WTC11 (cell line): ENCODE results near the gene RPL19. TPM values are rescaled to one million over a fixed set of nuclear protein-coding genes. Genes with fewer than 3 reads are reported as not detected.

Experiments used
- ATAC-seq: fragments of 200-7000 bp; cut with Tn5 transposase; 2 replicates; pipeline ENCODE4 v1.10.0; 2021; ENCODE audit warnings: mild to moderate bottlenecking, moderate library complexity
- CTCF ChIA-PET: fragments of 300-600 bp; sonication (Branson Sonifier 250); formaldehyde crosslinking; loops from one replicate; lab custom pipeline; 2021; ENCODE audit warnings: antibody characterized with exemption; lab: Charles Lee
- POLR2A ChIA-PET: fragments of 350-600 bp; sonication (Branson Sonifier 250); formaldehyde crosslinking; loops from one replicate; lab custom pipeline; 2021; ENCODE audit warnings: antibody characterized with exemption; lab: Charles Lee
- DNase-seq: peaks from one replicate; pipeline ENCODE4 v3.0.0; 2021; ENCODE audit warnings: low spot score
- H3K27ac Mint-ChIP-seq: 2 replicates; pipeline ENCODE4 v1.8.0; 2021; ENCODE audit warnings: mixed read lengths
- H3K27me3 Mint-ChIP-seq: 2 replicates; pipeline ENCODE4 v1.8.0; 2021; ENCODE audit warnings: low read depth, mild to moderate bottlenecking, moderate library complexity, mixed read lengths
- H3K36me3 Mint-ChIP-seq: 2 replicates; pipeline ENCODE4 v1.8.0; 2021; ENCODE audit warnings: mixed read lengths
- H3K4me1 Mint-ChIP-seq: 2 replicates; pipeline ENCODE4 v1.8.0; 2022; ENCODE audit warnings: mixed read lengths
- H3K4me3 Mint-ChIP-seq: 2 replicates; pipeline ENCODE4 v1.8.0; 2021; ENCODE audit warnings: mild to moderate bottlenecking, moderate library complexity, mixed read lengths
- H3K9me3 Mint-ChIP-seq: 2 replicates; pipeline ENCODE4 v1.8.0; 2021; ENCODE audit warnings: mixed read lengths
- AFF4 ChIP-seq: sonication (generic); formaldehyde crosslinking; IDR thresholded peaks from 2 replicates; pipeline ENCODE4 v1.8.1; 2023; ENCODE audit warnings: mild to moderate bottlenecking, missing genetic modification reagents, borderline replicate concordance
- CBFB ChIP-seq: sonication (generic); formaldehyde crosslinking; IDR thresholded peaks from 2 replicates; pipeline ENCODE4 v1.8.1; 2022; ENCODE audit warnings: mild to moderate bottlenecking, low read depth, missing genetic modification reagents
- FOXK1 ChIP-seq: sonication (generic); formaldehyde crosslinking; IDR thresholded peaks from 2 replicates; pipeline ENCODE4 v1.8.0; 2022; ENCODE audit warnings: mild to moderate bottlenecking, moderate library complexity, missing genetic modification reagents
- ZNF416 ChIP-seq: fragments of 250-450 bp; sonication (Bioruptor Pico); IDR thresholded peaks from 2 replicates; pipeline ENCODE4 v1.9.0; 2021; ENCODE audit warnings: mild to moderate bottlenecking, inconsistent platforms
- total RNA-seq: library from RNA; stranded (reverse); gene quantifications from 3 replicates; pipeline ENCODE4 v1.2.3, GENCODE V29; 2021
- TF ChIP-seq, protein P1 (sequence below): fragments of 250-450 bp; sonication (Bioruptor Pico); IDR thresholded peaks from 2 replicates; pipeline ENCODE4 v1.9.0; 2021; ENCODE audit warnings: mild to moderate bottlenecking, borderline replicate concordance
- TF ChIP-seq, protein P2 (sequence below): sonication (generic); formaldehyde crosslinking; IDR thresholded peaks from 2 replicates; pipeline ENCODE4 v1.8.1; 2022; ENCODE audit warnings: mild to moderate bottlenecking, missing genetic modification reagents, moderate library complexity, borderline replicate concordance
- TF ChIP-seq, protein P3 (sequence below): sonication (generic); formaldehyde crosslinking; IDR thresholded peaks from 2 replicates; pipeline ENCODE4 v1.8.0; 2022; ENCODE audit warnings: mild to moderate bottlenecking, missing genetic modification reagents
- TF ChIP-seq, protein P4 (sequence below): sonication (generic); formaldehyde crosslinking; IDR thresholded peaks from 2 replicates; pipeline ENCODE4 v1.8.0; 2022; ENCODE audit warnings: mild to moderate bottlenecking, missing genetic modification reagents
- TF ChIP-seq, protein P5 (sequence below): sonication (generic); formaldehyde crosslinking; IDR thresholded peaks from 2 replicates; pipeline ENCODE4 v1.8.1; 2022; ENCODE audit warnings: low read depth, mild to moderate bottlenecking, moderate library complexity, missing genetic modification reagents, borderline replicate concordance

The RPL19 gene
- total RNA-seq, 1 experiment from 2014 or later, result 1,970 TPM

DNA sequence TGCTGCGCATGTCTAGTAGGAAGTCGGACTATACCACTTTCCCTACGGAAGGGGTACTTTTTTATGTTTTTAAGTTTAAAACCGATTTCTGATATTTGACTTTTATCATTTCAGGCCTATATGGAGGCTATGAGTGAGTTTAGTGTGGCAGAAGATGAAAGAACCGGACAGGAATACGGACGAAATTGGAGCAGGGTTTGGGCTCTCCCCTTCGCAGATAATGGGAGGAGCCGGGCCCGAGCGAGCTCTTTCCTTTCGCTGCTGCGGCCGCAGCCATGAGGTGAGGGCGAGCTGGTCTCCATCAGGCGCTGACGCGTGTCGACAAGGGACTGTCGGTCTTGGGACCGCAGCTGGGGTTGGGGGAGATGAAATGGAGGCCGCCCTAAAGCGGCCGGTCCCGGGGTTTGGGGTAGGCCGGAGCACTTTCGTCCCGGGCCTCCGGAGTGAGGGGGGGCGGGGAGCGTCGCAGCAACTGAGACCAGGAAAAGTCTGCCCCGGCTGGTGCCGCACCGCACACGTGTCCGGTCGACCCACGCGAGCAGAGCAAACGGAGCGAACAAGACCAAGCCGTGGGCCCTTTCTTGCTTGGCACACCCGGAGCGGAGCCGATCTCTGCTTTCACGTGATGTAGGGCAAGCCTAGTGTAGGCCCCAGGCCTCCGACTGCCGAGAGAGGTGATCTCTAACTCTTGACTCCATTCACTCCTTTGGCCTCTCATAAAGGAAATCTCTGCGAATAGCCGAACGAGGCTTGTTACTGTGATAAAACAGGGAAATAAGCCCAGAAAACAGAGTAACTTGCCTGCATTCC is at the start of gene RPL19 (continued):
- TF ChIP-seq, protein P1, sequence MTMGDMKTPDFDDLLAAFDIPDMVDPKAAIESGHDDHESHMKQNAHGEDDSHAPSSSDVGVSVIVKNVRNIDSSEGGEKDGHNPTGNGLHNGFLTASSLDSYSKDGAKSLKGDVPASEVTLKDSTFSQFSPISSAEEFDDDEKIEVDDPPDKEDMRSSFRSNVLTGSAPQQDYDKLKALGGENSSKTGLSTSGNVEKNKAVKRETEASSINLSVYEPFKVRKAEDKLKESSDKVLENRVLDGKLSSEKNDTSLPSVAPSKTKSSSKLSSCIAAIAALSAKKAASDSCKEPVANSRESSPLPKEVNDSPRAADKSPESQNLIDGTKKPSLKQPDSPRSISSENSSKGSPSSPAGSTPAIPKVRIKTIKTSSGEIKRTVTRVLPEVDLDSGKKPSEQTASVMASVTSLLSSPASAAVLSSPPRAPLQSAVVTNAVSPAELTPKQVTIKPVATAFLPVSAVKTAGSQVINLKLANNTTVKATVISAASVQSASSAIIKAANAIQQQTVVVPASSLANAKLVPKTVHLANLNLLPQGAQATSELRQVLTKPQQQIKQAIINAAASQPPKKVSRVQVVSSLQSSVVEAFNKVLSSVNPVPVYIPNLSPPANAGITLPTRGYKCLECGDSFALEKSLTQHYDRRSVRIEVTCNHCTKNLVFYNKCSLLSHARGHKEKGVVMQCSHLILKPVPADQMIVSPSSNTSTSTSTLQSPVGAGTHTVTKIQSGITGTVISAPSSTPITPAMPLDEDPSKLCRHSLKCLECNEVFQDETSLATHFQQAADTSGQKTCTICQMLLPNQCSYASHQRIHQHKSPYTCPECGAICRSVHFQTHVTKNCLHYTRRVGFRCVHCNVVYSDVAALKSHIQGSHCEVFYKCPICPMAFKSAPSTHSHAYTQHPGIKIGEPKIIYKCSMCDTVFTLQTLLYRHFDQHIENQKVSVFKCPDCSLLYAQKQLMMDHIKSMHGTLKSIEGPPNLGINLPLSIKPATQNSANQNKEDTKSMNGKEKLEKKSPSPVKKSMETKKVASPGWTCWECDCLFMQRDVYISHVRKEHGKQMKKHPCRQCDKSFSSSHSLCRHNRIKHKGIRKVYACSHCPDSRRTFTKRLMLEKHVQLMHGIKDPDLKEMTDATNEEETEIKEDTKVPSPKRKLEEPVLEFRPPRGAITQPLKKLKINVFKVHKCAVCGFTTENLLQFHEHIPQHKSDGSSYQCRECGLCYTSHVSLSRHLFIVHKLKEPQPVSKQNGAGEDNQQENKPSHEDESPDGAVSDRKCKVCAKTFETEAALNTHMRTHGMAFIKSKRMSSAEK (CRISPR knock-in tag), result no peak
- TF ChIP-seq, protein P2, sequence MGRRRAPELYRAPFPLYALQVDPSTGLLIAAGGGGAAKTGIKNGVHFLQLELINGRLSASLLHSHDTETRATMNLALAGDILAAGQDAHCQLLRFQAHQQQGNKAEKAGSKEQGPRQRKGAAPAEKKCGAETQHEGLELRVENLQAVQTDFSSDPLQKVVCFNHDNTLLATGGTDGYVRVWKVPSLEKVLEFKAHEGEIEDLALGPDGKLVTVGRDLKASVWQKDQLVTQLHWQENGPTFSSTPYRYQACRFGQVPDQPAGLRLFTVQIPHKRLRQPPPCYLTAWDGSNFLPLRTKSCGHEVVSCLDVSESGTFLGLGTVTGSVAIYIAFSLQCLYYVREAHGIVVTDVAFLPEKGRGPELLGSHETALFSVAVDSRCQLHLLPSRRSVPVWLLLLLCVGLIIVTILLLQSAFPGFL (CRISPR knock-in tag), result no peak
- TF ChIP-seq AFF4 (CRISPR knock-in tag), result no peak
- TF ChIP-seq FOXK1 (CRISPR knock-in tag), result 0 out of 2 replicates have a peak, but pooled peaks have one; percentile 31
- TF ChIP-seq, protein P3, sequence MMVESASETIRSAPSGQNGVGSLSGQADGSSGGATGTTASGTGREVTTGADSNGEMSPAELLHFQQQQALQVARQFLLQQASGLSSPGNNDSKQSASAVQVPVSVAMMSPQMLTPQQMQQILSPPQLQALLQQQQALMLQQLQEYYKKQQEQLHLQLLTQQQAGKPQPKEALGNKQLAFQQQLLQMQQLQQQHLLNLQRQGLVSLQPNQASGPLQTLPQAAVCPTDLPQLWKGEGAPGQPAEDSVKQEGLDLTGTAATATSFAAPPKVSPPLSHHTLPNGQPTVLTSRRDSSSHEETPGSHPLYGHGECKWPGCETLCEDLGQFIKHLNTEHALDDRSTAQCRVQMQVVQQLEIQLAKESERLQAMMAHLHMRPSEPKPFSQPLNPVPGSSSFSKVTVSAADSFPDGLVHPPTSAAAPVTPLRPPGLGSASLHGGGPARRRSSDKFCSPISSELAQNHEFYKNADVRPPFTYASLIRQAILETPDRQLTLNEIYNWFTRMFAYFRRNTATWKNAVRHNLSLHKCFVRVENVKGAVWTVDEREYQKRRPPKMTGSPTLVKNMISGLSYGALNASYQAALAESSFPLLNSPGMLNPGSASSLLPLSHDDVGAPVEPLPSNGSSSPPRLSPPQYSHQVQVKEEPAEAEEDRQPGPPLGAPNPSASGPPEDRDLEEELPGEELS (CRISPR knock-in tag), result peak; percentile 78; the same call in 1 of the 2 replicates
- TF ChIP-seq, protein P4, sequence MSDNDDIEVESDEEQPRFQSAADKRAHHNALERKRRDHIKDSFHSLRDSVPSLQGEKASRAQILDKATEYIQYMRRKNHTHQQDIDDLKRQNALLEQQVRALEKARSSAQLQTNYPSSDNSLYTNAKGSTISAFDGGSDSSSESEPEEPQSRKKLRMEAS (CRISPR knock-in tag), result peak; percentile 67
- TF ChIP-seq, protein P5, sequence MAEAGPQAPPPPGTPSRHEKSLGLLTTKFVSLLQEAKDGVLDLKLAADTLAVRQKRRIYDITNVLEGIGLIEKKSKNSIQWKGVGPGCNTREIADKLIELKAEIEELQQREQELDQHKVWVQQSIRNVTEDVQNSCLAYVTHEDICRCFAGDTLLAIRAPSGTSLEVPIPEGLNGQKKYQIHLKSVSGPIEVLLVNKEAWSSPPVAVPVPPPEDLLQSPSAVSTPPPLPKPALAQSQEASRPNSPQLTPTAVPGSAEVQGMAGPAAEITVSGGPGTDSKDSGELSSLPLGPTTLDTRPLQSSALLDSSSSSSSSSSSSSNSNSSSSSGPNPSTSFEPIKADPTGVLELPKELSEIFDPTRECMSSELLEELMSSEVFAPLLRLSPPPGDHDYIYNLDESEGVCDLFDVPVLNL (CRISPR knock-in tag), result 0 out of 2 replicates have a peak, but pooled peaks have one; percentile 44
- TF ChIP-seq CBFB (CRISPR knock-in tag), result no peak
- TF ChIP-seq ZNF416 (CRISPR knock-in tag), result peak; percentile 58; the same call in 1 of the 2 replicates

GRCh38 chr17:39150795-39151149 is 49.3 kb upstream of the RPL19 start:
- CTCF ChIA-PET, result interaction anchor here (1.0 to 6.8 kb wide), 5 partner anchors 15 to 167 kb away, joined by 5 to 191 read pairs (median 84); partner anchors contain the start of gene ARL5C
- POLR2A ChIA-PET, result no interaction called here
- H3K4me3 Mint-ChIP-seq, result peak overlapping the region; percentile 78

More at GRCh38 chr17:39150795-39151149, 49.3 kb upstream of the RPL19 start:
- ATAC-seq, result no peak
- Mint-ChIP-seq H3K9me3 (no peaks in the 10 kb centered on the region), H3K36me3 (0 out of 2 replicates have a peak, but pooled peaks cover 2% of the 10 kb centered on the region), H3K4me1 (peaks cover 16% of the 10 kb centered on the region), H3K27me3 (peaks cover 43% of the 10 kb centered on the region), H3K27ac (no peak overlapping the region)
- DNase-seq, result peak; percentile 19
- no peak for TF ChIP-seq FOXK1 (CRISPR knock-in tag)
